Activated T-helper 1 cell treated with anti-CD3 and anti-CD28 coated beads, Interleukin-12 subunit alpha, Interleukin-12 subunit beta, Interleukin-2, Interleukin-4 antibody, amounts not matched to agents 30 ng/mL and 10 ng/mL and 1 ng/mL, durations not matched to agents 14 hours and 24 hours and 36 hours (primary cell): ENCODE data around the gene CXCL16. TPM values are rescaled to one million over a fixed set of nuclear protein-coding genes. Genes with fewer than 3 reads are reported as not detected.
"Not testable (repeated sequence)": the region's sequence is repeated elsewhere in the genome, so short reads cannot be mapped to it uniquely, and the experiment has no call there.

Experiments used
- DNase-seq: peaks from one replicate; pipeline ENCODE4 v3.0.0; 2021; ENCODE audit warnings: low spot score
- H3K27ac Mint-ChIP-seq: one replicate; pipeline ENCODE4 v1.8.0; 2021; ENCODE audit warnings: mild to moderate bottlenecking, mixed read lengths
- H3K27me3 Mint-ChIP-seq: one replicate; pipeline ENCODE4 v1.8.0; 2022; ENCODE audit warnings: mild to moderate bottlenecking, moderate library complexity, mixed read lengths; ENCODE audit not compliant: insufficient read depth
- H3K36me3 Mint-ChIP-seq: one replicate; pipeline ENCODE4 v1.8.0; 2021; ENCODE audit warnings: low read depth, mixed read lengths
- H3K4me1 Mint-ChIP-seq: one replicate; pipeline ENCODE4 v1.8.0; 2021; ENCODE audit warnings: low read depth, mixed read lengths
- H3K4me3 Mint-ChIP-seq: one replicate; pipeline ENCODE4 v1.8.0; 2021; ENCODE audit warnings: mild to moderate bottlenecking, moderate library complexity, mixed read lengths
- H3K9me3 Mint-ChIP-seq: one replicate; pipeline ENCODE4 v1.8.0; 2021; ENCODE audit warnings: mixed read lengths
- intact Hi-C: fragments of 100-400 bp; cut with micrococcal nuclease; formaldehyde crosslinking; loops from one replicate; pipeline ENCODE4 v1.15.1; 2024
- total RNA-seq: library from RNA; stranded (reverse); gene quantifications from 2 replicates; pipeline ENCODE4 v1.2.3, GENCODE V29; 2022

Gene CXCL16
- total RNA-seq, 1 donor from 2014 or later, result 7.0 TPM

- Mint-ChIP-seq H3K36me3 (peaks cover 40% of the 10 kb centered on the region), H3K4me1 (peaks cover 59% of the 10 kb centered on the region)
Observed at GRCh38 chr17:4714340-4715062, 25.2 kb downstream of the CXCL16 start.

DNA sequence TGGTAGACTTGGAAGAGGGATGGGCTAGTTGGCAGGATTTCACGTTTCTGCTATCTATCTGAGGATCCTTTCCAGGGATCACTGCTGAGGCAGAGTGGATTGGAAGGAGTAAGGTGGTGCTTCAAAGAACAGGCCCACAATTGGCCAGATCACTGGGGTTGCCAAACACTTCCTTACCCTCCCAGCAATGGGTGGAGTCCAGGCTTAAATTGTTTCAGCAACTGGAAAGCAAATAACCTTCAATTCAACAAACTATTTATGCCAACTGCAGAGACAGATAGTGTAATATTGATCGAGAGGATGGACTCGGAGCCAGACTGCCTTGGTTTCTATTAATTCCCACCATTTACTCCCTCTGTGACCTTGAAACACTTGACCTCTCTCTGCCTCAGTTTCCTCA, 27.2 kb downstream of the CXCL16 start:
- no peaks in the 10 kb centered on the region for H3K9me3 Mint-ChIP-seq
- peaks cover 62% of the 10 kb centered on the region for H3K4me1 Mint-ChIP-seq
- H3K27me3 Mint-ChIP-seq, result no peaks in the 10 kb centered on the region
- no peak for DNase-seq
- H3K36me3 Mint-ChIP-seq, result peaks cover 27% of the 10 kb centered on the region
- H3K4me3 Mint-ChIP-seq, result peak overlapping the region; percentile 98
- peak overlapping the region; percentile 99 for H3K27ac Mint-ChIP-seq
- intact Hi-C loops, result loop anchor here (10.0 kb wide), 1 partner anchor 348 kb away; the partner anchor contains the start of gene UBE2G1

More at GRCh38 chr17:4714340-4715062, 25.2 kb downstream of the CXCL16 start:
- H3K27ac Mint-ChIP-seq, result peak overlapping the region; percentile 95
- intact Hi-C loops, result loop anchor here (10.0 kb wide), 1 partner anchor 350 kb away; the partner anchor contains the start of gene UBE2G1
- not testable (repeated sequence) for DNase-seq, H3K9me3 Mint-ChIP-seq, H3K27me3 Mint-ChIP-seq
- H3K4me3 Mint-ChIP-seq, result peak overlapping the region; percentile 81

GRCh38 chr17:4711661-4712181, 28.0 kb downstream of the CXCL16 start:
- intact Hi-C loops, result loop anchor here (10.0 kb wide), 1 partner anchor 347 kb away; the partner anchor contains the start of gene UBE2G1
- H3K9me3 Mint-ChIP-seq, result no peaks in the 10 kb centered on the region
- H3K36me3 Mint-ChIP-seq, result peaks cover 21% of the 10 kb centered on the region
- peak overlapping the region; percentile 99 for H3K27ac Mint-ChIP-seq
- no peak for DNase-seq
- peak overlapping the region; percentile 98 for H3K4me3 Mint-ChIP-seq
- H3K4me1 Mint-ChIP-seq, result peaks cover 55% of the 10 kb centered on the region
- no peaks in the 10 kb centered on the region for H3K27me3 Mint-ChIP-seq

DNA sequence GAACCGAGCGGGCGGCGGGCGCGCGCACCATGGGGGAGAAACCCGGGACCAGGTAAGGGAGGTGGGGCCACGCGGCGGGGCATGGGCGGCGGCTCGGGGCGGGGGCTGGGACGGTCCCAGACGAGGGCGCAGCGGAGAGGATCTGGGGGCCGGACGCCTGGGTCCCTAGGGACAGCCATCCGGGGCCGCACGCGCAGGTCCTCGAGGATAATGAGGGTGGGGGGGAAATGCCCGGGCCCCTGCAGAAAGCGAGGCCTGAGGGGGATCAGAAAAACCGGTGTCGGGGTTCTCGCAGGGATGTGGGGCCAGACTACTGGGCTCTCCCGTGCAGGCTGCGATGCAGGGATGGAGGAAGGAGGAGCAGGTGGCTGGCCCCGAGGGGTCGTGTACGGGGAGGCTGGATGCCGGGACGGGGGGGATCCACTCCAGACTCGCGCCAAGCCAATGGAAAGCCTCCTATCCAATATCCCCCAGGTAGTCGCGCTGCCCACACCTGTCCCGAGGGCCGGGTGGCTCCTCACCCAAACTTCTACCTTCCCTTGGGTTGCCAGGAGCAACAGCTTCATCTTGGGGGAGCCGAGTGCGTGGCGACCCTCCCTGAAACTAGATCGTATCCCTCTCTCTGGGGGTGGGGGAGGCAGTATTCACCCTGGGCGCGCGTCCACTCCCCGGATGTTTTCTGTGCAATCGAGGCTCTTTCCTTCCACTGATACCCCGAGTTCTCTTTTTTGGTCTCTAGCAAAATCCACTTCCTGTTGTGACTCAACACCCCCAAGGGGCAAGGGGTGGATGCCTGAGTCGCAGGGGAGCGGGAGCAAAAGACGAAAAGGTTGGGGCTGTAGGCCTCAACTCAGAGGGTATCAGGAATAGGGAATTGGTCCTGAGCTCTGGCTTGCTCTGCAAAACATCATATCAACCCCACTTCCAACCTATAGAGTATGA, 28.8 kb downstream of the CXCL16 start:
- H3K27ac Mint-ChIP-seq, result peak overlapping the region; percentile 99
- intact Hi-C loops, result loop anchor here (1.0 to 10.0 kb wide), 11 partner anchors 20 to 346 kb away; partner anchors contain the start of genes C17orf107, MED11, MINK1 and PFN1

DNA sequence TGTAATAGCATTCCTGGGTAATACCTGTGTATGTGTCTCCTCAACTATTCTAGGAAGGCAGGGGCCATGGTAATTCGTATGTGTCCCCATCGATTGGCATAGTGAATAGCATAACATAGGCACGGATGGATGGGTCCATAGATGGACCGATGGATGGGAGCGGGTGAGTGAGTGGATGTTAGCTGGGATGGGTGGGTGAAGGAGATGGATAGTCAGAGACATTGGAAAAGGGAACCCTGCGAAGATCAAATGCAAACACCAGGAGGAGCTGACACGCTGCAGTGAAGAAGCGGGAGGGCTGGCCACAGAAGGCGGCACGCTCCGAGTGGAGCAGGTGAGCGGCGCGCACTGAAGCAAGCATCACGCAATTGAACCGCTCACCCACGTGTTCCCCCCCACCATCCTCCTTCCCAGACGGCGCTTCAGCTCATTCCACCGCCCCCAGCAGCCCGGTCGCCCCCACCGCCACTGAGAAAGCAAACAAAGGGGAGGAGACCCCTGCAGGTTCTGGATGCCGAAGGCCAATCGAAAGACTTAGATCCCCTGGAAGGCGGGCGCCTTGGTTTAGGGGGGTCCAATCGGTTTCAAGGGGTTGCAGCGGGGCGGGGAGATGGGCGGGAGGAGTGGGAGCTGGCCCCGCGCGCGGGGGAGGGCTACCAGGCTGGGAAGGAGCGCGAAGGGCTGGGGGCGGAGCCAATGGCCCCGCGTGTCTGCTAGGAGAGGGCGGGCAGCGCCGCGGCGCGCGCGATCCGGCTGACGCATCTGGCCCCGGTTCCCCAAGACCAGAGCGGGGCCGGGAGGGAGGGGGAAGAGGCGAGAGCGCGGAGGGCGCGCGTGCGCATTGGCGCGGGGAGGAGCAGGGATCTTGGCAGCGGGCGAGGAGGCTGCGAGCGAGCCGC, 29.7 kb downstream of the CXCL16 start, which contains the start of gene ARRB2:
TSS of gene ARRB2 (plus strand) at position 839 of the 899 bp plus-strand sequence. CDS start 90 bp downstream, outside the sequence.
- Mint-ChIP-seq H3K36me3 (peaks cover 11% of the 10 kb centered on the region), H3K4me3 (peak within 1 kb of the TSS; percentile 98), H3K4me1 (peaks cover 54% of the 10 kb centered on the region), H3K9me3 (no peaks in the 10 kb centered on the region), H3K27ac (peak within 1 kb of the TSS; percentile 99), H3K27me3 (no peaks in the 10 kb centered on the region)
- DNase-seq, result peak; percentile 99
- intact Hi-C loops, result loop anchor here (1.0 to 10.0 kb wide), 11 partner anchors 21 to 345 kb away; partner anchors contain the start of genes C17orf107, MED11, MINK1 and PFN1

More for the DNA sequence above, 28.8 kb downstream of the CXCL16 start:
- Mint-ChIP-seq H3K36me3 (peaks cover 19% of the 10 kb centered on the region), H3K4me3 (peak overlapping the region; percentile 98), H3K27me3 (no peaks in the 10 kb centered on the region), H3K9me3 (no peaks in the 10 kb centered on the region), H3K4me1 (peaks cover 58% of the 10 kb centered on the region)
- DNase-seq, result peak; percentile 55

GRCh38 chr17:4708436-4708835, 31.3 kb downstream of the CXCL16 start:
- Mint-ChIP-seq H3K9me3 (no peaks in the 10 kb centered on the region), H3K4me1 (peaks cover 51% of the 10 kb centered on the region), H3K27ac (peak overlapping the region; percentile 23), H3K36me3 (peaks cover 9% of the 10 kb centered on the region), H3K4me3 (peak overlapping the region; percentile 54), H3K27me3 (no peaks in the 10 kb centered on the region)
- peak; percentile 56 for DNase-seq
- intact Hi-C loops, result no loop called here

- Mint-ChIP-seq H3K27me3 (no peaks in the 10 kb centered on the region), H3K4me1 (peaks cover 58% of the 10 kb centered on the region)
Observed at GRCh38 chr17:4706121-4706520, 33.6 kb downstream of the CXCL16 start.

GRCh38 chr17:4704991-4705390, 34.7 kb downstream of the CXCL16 start:
- no peaks in the 10 kb centered on the region for H3K27me3 Mint-ChIP-seq
- H3K9me3 Mint-ChIP-seq, result no peaks in the 10 kb centered on the region
- peak overlapping the region; percentile 90 for H3K4me3 Mint-ChIP-seq
- intact Hi-C loops, result loop anchor here (1.0 to 5.0 kb wide), 3 partner anchors 32 to 235 kb away; partner anchors contain the start of genes CXCL16, GGT6, RNF167 and SLC25A11
- peak overlapping the region; percentile 95 for H3K27ac Mint-ChIP-seq
- no peak for DNase-seq
- H3K36me3 Mint-ChIP-seq, result peaks cover 10% of the 10 kb centered on the region
- peaks cover 58% of the 10 kb centered on the region for H3K4me1 Mint-ChIP-seq

More at GRCh38 chr17:4706121-4706520, 33.6 kb downstream of the CXCL16 start:
- DNase-seq, result no peak
- peaks cover 8% of the 10 kb centered on the region for H3K36me3 Mint-ChIP-seq
- H3K9me3 Mint-ChIP-seq, result no peaks in the 10 kb centered on the region
- peak overlapping the region; percentile 77 for H3K27ac Mint-ChIP-seq
- intact Hi-C loops, result no loop called here
- H3K4me3 Mint-ChIP-seq, result peak overlapping the region; percentile 90

DNA sequence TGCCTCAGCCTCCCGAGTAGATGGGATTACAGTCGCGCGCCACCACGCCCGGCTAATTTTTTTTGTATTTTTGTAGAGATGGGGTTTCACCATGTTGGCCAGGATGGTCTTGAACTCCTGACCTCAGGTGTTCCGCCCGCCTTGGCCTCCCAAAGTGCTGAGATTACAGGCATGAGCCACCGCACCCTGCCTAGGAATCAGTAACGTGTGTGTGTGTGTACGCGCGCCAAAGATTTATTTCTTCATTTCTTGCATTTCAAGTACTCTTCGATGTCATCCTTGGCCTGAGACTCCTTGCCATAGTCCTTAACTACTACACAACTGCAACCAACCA, 35.2 kb downstream of the CXCL16 start:
- peaks cover 54% of the 10 kb centered on the region for H3K4me1 Mint-ChIP-seq
- peak overlapping the region; percentile 95 for H3K27ac Mint-ChIP-seq
- peak overlapping the region; percentile 90 for H3K4me3 Mint-ChIP-seq
- intact Hi-C loops, result loop anchor here (1.0 to 5.0 kb wide), 3 partner anchors 33 to 236 kb away; partner anchors contain the start of genes CXCL16, GGT6, RNF167 and SLC25A11
- not testable (repeated sequence) for H3K9me3 Mint-ChIP-seq, H3K27me3 Mint-ChIP-seq, H3K36me3 Mint-ChIP-seq, DNase-seq

DNA sequence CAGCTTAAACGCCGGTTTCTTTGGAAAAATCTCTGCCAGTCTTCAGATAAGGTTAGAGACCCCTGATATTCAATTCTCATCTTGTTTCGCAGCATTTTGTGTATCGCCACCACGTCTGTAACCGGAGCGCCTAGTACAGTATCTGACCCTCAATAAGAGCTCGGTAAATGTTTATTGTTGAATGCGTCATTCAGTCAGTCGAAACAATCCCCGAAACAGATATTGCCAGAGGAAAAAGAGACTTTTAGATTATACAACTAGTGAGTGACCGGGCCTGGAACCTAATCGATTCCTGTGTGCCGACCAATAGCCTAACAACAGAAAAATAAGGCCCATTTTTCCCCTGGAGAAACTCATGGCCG, 36.4 kb downstream of the CXCL16 start:
- peaks cover 10% of the 10 kb centered on the region for H3K36me3 Mint-ChIP-seq
- no peaks in the 10 kb centered on the region for H3K27me3 Mint-ChIP-seq
- no peak for DNase-seq
- intact Hi-C loops, result loop anchor here (5.0 kb wide), 2 partner anchors 34 to 141 kb away; partner anchors contain the start of genes CXCL16, GGT6 and ZMYND15
- peak overlapping the region; percentile 69 for H3K27ac Mint-ChIP-seq
- peaks cover 48% of the 10 kb centered on the region for H3K4me1 Mint-ChIP-seq
- H3K9me3 Mint-ChIP-seq, result no peaks in the 10 kb centered on the region
- H3K4me3 Mint-ChIP-seq, result peak overlapping the region; percentile 90

DNA sequence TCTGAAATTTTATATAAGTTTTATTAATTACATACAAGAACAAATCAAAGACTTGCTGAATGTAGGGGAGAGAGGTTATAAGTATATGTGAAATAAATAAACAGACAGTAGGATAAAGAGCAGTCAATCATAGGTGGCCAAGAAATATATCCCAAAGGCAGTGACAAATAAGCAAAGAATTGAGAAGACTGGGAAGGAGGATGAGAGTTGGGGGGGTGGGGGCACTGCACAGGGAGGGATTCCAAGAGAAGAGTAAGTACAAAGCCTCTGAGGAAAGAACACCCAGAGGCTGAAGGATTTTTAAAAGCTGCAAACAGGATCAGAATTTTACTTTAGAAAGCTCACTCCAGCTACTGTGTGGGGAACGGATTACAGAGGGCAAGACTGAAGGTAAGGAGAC, 38.6 kb downstream of the CXCL16 start:
- intact Hi-C loops, result loop anchor here (5.0 kb wide), 2 partner anchors 36 to 139 kb away; partner anchors contain the start of genes CXCL16, GGT6 and ZMYND15
- Mint-ChIP-seq H3K4me3 (peak overlapping the region; percentile 90), H3K9me3 (no peaks in the 10 kb centered on the region), H3K27me3 (no peaks in the 10 kb centered on the region), H3K36me3 (peaks cover 15% of the 10 kb centered on the region), H3K27ac (peak overlapping the region; percentile 29), H3K4me1 (peaks cover 52% of the 10 kb centered on the region)
- DNase-seq, result no peak
